Measurements from ENCODE around the gene PROC.

DNA sequence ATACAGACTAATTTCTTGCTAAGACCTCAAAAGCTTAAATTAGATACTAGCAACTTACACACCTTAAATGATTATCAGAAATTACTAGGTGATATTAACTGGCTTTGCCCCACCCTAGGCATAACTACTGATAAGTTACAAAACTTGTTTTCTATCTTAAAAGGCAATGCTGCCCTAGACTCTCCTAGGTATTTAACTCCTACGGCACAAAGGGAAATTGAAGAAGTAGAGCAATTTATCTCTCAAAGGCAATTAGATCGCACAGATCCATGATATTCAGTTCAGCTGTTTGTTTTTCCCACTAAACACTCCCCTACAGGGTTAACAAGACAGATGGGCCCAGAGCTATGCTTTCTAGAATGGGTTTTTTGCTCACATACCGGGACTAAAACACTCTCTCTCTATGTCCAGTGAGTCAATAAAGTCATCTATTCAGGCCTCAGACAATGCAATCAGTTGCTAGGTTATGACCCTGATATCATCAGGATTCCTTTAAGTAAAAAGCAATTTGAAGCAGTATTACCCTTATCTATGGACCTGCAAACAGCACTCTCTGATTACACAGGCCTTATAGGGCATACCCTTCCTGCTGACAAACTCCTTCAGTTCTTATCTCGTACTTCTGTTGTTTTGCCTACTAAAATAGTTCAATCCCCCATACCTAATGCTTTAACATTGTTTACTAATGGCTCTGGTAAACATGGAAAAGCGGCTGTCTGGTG lies 44.7 kb upstream of the PROC start:
- TF ChIP-seq, protein P1, sequence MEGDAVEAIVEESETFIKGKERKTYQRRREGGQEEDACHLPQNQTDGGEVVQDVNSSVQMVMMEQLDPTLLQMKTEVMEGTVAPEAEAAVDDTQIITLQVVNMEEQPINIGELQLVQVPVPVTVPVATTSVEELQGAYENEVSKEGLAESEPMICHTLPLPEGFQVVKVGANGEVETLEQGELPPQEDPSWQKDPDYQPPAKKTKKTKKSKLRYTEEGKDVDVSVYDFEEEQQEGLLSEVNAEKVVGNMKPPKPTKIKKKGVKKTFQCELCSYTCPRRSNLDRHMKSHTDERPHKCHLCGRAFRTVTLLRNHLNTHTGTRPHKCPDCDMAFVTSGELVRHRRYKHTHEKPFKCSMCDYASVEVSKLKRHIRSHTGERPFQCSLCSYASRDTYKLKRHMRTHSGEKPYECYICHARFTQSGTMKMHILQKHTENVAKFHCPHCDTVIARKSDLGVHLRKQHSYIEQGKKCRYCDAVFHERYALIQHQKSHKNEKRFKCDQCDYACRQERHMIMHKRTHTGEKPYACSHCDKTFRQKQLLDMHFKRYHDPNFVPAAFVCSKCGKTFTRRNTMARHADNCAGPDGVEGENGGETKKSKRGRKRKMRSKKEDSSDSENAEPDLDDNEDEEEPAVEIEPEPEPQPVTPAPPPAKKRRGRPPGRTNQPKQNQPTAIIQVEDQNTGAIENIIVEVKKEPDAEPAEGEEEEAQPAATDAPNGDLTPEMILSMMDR (conservative IDR thresholded peaks at IDR 0.05; ENCODE audit: low read length) = no peak
- no peak for TF ChIP-seq EZH2phosphoT487 (IDR thresholded peaks at IDR 0.05; ENCODE audit: borderline replicate concordance, low read depth, low read length)
